PC-3 (cell line): Measurements from ENCODE around the gene PPP2R3A. TPM values are rescaled to one million over a fixed set of nuclear protein-coding genes. Genes with fewer than 3 reads are reported as not detected.
A peak's percentile ranks its signal among the peaks of the same experiment; 100 is the strongest.
"Not testable (repeated sequence)": the region's sequence is repeated elsewhere in the genome, so short reads cannot be mapped to it uniquely, and the experiment has no call there.

Experiments used
- ATAC-seq: fragments of 200-7000 bp; cut with Tn5 transposase; 2 replicates; pipeline ENCODE4 v1.9.1; 2020; ENCODE audit warnings: mild to moderate bottlenecking, moderate library complexity
- BruUV-seq: library from RNA; stranded (reverse); fragments of 400-500 nt; replicated peaks from 2 replicates; lab custom pipeline; 2021; lab: Mats Ljungman, UMichigan
- CTCF ChIA-PET: fragments of 300-600 bp; sonication (Branson Sonifier 250); formaldehyde crosslinking; loops from one replicate; lab custom pipeline; 2022; ENCODE audit warnings: antibody characterized with exemption; lab: Charles Lee
- POLR2A ChIA-PET: fragments of 300-600 bp; sonication (Branson Sonifier 250); formaldehyde crosslinking; loops from one replicate; lab custom pipeline; 2022; ENCODE audit warnings: antibody characterized with exemption; ENCODE audit not compliant: unreplicated experiment; lab: Charles Lee
- DNase-seq: peaks from one replicate; pipeline ENCODE4 v3.0.0-alpha.2; 2015
- H2AFZ ChIP-seq: fragments of 300-600 bp; sonication (generic); 2 replicates; pipeline ENCODE4 v1.6.0; 2016; ENCODE audit warnings: antibody characterized with exemption, low read length
- H3F3A ChIP-seq: fragments of 300-600 bp; sonication (generic); one replicate; pipeline ENCODE4 v1.6.0; 2017; ENCODE audit warnings: antibody characterized with exemption, low read length, control low read depth, mild to moderate bottlenecking; ENCODE audit not compliant: unreplicated experiment
- H3K27ac ChIP-seq: fragments of 300-600 bp; sonication (generic); 2 replicates; pipeline ENCODE4 v1.5.1; 2016; ENCODE audit warnings: mild to moderate bottlenecking, low read length
- H3K27me3 ChIP-seq: fragments of 300-600 bp; sonication (generic); 2 replicates; pipeline ENCODE4 v1.6.1; 2016; ENCODE audit warnings: low read length, mixed read lengths
- H3K36me3 ChIP-seq: fragments of 300-600 bp; sonication (generic); 2 replicates; pipeline ENCODE4 v1.6.1; 2016; ENCODE audit warnings: low read depth, mixed run types, low read length, mixed read lengths
- H3K4me1 ChIP-seq: fragments of 300-600 bp; sonication (generic); 2 replicates; pipeline ENCODE4 v1.5.1; 2016; ENCODE audit warnings: low read length; ENCODE audit not compliant: insufficient read depth
- H3K4me2 ChIP-seq: fragments of 300-600 bp; sonication (generic); 2 replicates; pipeline ENCODE4 v1.6.0; 2016; ENCODE audit warnings: low read length
- H3K4me3 ChIP-seq: fragments of 300-600 bp; sonication (generic); 2 replicates; pipeline ENCODE4 v1.5.1; 2016; ENCODE audit warnings: mild to moderate bottlenecking, low read length, mixed read lengths
- H3K79me2 ChIP-seq: fragments of 300-600 bp; sonication (generic); 2 replicates; pipeline ENCODE4 v1.6.1; 2017; ENCODE audit warnings: low read length, mixed read lengths
- H3K9ac ChIP-seq: fragments of 300-600 bp; sonication (generic); 2 replicates; pipeline ENCODE4 v1.6.0; 2016; ENCODE audit warnings: mild to moderate bottlenecking, low read length
- H3K9me2 ChIP-seq: fragments of 300-600 bp; sonication (generic); replicated peaks from 2 replicates; pipeline ENCODE4 v1.6.1; 2016; ENCODE audit warnings: mixed run types, low read length, mixed read lengths
- H3K9me3 ChIP-seq: fragments of 300-600 bp; sonication (generic); 2 replicates; pipeline ENCODE4 v1.6.1; 2016; ENCODE audit warnings: low read length, mixed read lengths
- H4K20me1 ChIP-seq: fragments of 300-600 bp; sonication (generic); 2 replicates; pipeline ENCODE4 v1.6.1; 2016; ENCODE audit warnings: low read length, mixed read lengths
- CTCF ChIP-seq: fragments of 300-600 bp; sonication (generic); conservative IDR thresholded peaks from 2 replicates; pipeline ENCODE4 v1.5.1; 2017; ENCODE audit warnings: antibody characterized with exemption, low read depth, mild to moderate bottlenecking, low read length
- EZH2 ChIP-seq: fragments of 300-600 bp; sonication (generic); IDR thresholded peaks from one replicate; pipeline ENCODE4 v1.6.1; 2017; ENCODE audit warnings: antibody characterized with exemption, mild to moderate bottlenecking, low read length; ENCODE audit not compliant: unreplicated experiment
- EZH2phosphoT487 ChIP-seq: fragments of 300-600 bp; sonication (generic); IDR thresholded peaks from 2 replicates; pipeline ENCODE4 v1.6.1; 2018; ENCODE audit warnings: mild to moderate bottlenecking, antibody characterized with exemption, low read length, borderline replicate concordance
- intact Hi-C: fragments of 100-400 bp; cut with micrococcal nuclease; formaldehyde crosslinking; loops from 2 replicates; pipeline ENCODE4 v1.9.0; 2023
- total RNA-seq: library from RNA; depleted of rRNA; stranded (reverse); fragments of >200 nt; gene quantifications from 2 replicates; pipeline ENCODE4 v1.2.3, GENCODE V29; 2014

The PPP2R3A gene
- total RNA-seq, 1 experiment from 2014 or later = 12.3 TPM

- Histone ChIP-seq H3K9me2 (no peaks in the 10 kb centered on the region), H3K27me3 (no peaks in the 10 kb centered on the region), H3K9me3 (no peaks in the 10 kb centered on the region), H3K4me3 (no peak overlapping the region), H3K36me3 (no peaks in the 10 kb centered on the region), H3K79me2 (no peaks in the 10 kb centered on the region), H3K9ac (no peak overlapping the region), H2AFZ (no peak overlapping the region), H4K20me1 (no peaks in the 10 kb centered on the region), H3K27ac (no peak overlapping the region), H3K4me1 (peaks cover 16% of the 10 kb centered on the region), H3K4me2 (peak overlapping the region; percentile 21; the same call in 1 of the 2 replicates), H3F3A (no peaks in the 10 kb centered on the region)
- peak; percentile 78 for DNase-seq
- POLR2A ChIA-PET = no interaction called here
- no TSS peak for BruUV-seq
- peak; percentile 73 for ATAC-seq
- CTCF ChIA-PET = interaction anchor here (0.6 kb wide), 1 partner anchor 15 kb away, joined by 3 read pairs; no protein-coding TSS in a partner anchor
- no peak for TF ChIP-seq CTCF
- TF ChIP-seq EZH2 = no peak
- TF ChIP-seq EZH2phosphoT487 = no peak
- intact Hi-C loops = loop anchor here (5.0 kb wide), 1 partner anchor 35 kb away; no protein-coding TSS in a partner anchor
Measured at GRCh38 chr3:135927155-135927554, 38.4 kb upstream of the PPP2R3A start.

GRCh38 chr3:135929670-135930069 lies 35.9 kb upstream of the PPP2R3A start:
- TF ChIP-seq CTCF (no peak), EZH2phosphoT487 (no peak), EZH2 (no peak)
- Histone ChIP-seq H3K9ac (no peak overlapping the region), H3K36me3 (no peaks in the 10 kb centered on the region), H3K27ac (no peak overlapping the region), H4K20me1 (no peaks in the 10 kb centered on the region), H3K4me1 (peaks cover 16% of the 10 kb centered on the region), H3K27me3 (no peaks in the 10 kb centered on the region), H3K9me2 (no peaks in the 10 kb centered on the region), H3K4me3 (no peak overlapping the region), H3K4me2 (no peak overlapping the region), H3F3A (no peaks in the 10 kb centered on the region), H3K9me3 (no peaks in the 10 kb centered on the region), H3K79me2 (no peaks in the 10 kb centered on the region), H2AFZ (no peak overlapping the region)
- ATAC-seq (peak; percentile 20; the same call in 1 of the 2 replicates), DNase-seq (peak; percentile 53)
- CTCF ChIA-PET = no interaction called here
- BruUV-seq = no TSS peak
- intact Hi-C loops = loop anchor here (5.0 kb wide), 1 partner anchor 33 kb away; no protein-coding TSS in a partner anchor
- POLR2A ChIA-PET = no interaction called here

- ChIA-PET CTCF (no interaction called here), POLR2A (no interaction called here)
- Histone ChIP-seq H3K9me2 (no peaks in the 10 kb centered on the region), H3K79me2 (no peaks in the 10 kb centered on the region), H3K27me3 (no peaks in the 10 kb centered on the region), H3K4me1 (peaks cover 16% of the 10 kb centered on the region), H3K9me3 (no peaks in the 10 kb centered on the region), H3K36me3 (no peaks in the 10 kb centered on the region), H3K4me3 (no peak overlapping the region), H4K20me1 (no peaks in the 10 kb centered on the region), H3K9ac (no peak overlapping the region), H2AFZ (no peak overlapping the region), H3F3A (no peaks in the 10 kb centered on the region), H3K27ac (no peak overlapping the region), H3K4me2 (no peak overlapping the region)
- no peak for DNase-seq
- no peak for TF ChIP-seq EZH2
- no peak for TF ChIP-seq CTCF
- no peak for TF ChIP-seq EZH2phosphoT487
- ATAC-seq = no peak
- intact Hi-C loops = no loop called here
- no TSS peak for BruUV-seq
Measured at GRCh38 chr3:135930255-135930654, 35.3 kb upstream of the PPP2R3A start.

GRCh38 chr3:135935171-135935570 lies 30.4 kb upstream of the PPP2R3A start:
- 0 out of 2 replicates have a peak overlapping the region, but pooled peaks have one; percentile 34 for H3K4me2 ChIP-seq
- H2AFZ ChIP-seq, H3K9ac ChIP-seq, H3K27ac ChIP-seq, CTCF ChIA-PET, ATAC-seq, H3K9me3 ChIP-seq, H3K27me3 ChIP-seq, H3K4me1 ChIP-seq, H3F3A ChIP-seq, H3K4me3 ChIP-seq, BruUV-seq, H4K20me1 ChIP-seq, H3K9me2 ChIP-seq, POLR2A ChIA-PET, H3K79me2 ChIP-seq, H3K36me3 ChIP-seq, intact Hi-C loops: not testable (repeated sequence)
- DNase-seq = peak; percentile 65
